Limb (tissue), 2 donors: ENCODE results near the gene CCDC9B.
A peak's percentile ranks its signal among the peaks of the same experiment; 100 is the strongest.

Experiments used
- DNase-seq, 2 donors: peaks; one replicate each; pipeline ENCODE4 v3.0.0-alpha.2; 2016; ENCODE audit errors: extremely low spot score in 2 of 2

Gene CCDC9B

DNA sequence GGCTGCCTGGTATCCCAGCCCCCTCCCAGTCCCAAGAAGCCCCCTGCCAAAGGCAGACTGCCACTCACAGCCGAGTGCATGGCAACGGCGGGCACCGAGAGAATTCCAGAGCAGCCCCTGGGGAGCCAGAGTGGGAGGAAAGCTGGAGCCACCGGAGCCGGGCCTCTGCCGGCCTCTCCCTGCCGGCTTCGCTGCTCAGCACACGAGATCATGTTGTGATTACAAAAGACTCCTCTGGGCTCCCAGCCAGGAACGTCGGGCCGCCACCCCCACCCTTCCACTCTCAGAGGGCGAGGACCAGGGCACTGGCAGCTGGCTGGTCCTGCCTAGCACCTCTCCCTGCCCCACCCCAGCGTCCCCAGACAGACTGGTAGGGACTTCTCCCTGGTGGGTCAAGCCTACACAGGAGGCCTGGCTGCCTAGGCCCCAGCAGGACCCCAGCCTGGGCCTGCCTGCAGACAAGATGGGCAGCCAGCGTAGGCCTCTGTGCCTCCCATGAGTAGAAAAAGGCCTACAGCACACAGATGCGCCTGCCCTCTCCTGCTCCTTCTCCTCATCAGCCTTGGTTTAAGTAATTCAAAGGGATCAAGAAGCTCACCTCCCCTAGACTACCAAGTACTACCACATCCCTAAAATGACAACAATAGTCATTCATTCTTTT, at the start of gene CCDC9B:
TSS of gene CCDC9B (minus strand) at position 200 of the 661 bp plus-strand sequence. CDS start at position 80, 120 bp downstream.
- DNase-seq: peak; percentile 60 to 85

DNA sequence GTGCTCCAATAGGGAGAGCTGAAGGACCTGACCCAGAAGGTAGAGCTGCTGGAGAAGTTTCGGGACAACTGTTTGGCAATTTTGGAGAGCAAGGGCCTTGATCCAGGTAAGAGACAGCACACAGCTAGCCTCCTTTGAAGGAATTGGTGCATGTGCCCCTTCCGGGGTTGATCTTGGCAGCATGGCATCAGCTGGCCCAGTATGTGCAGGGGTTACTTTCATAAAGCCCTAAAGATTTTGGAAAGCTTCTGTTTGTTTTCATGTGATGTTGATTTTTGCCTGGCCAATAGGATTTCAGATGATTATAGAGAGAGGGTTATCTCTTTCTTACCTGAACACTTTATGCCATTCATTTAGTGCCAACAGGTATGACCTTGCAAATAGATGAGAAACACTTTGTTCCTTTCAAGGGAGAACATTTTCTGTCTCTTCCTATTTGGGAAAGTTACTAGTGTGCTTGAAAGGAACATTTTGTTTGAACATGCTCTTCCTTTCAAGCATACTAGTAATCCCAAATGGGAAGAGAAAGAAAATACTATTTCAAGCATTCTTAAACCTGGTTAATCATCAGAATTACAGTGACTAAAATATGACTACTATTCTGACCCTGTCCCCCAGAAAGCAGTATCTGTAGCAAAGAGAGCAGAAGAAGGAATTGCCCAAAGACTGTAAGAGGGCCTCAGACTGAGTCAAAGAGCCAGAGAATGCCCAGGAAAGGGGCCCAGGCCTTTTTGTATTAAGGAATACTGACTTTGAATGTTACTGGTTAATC, 49.3 kb upstream of the CCDC9B start:
- DNase-seq: no peak

DNA sequence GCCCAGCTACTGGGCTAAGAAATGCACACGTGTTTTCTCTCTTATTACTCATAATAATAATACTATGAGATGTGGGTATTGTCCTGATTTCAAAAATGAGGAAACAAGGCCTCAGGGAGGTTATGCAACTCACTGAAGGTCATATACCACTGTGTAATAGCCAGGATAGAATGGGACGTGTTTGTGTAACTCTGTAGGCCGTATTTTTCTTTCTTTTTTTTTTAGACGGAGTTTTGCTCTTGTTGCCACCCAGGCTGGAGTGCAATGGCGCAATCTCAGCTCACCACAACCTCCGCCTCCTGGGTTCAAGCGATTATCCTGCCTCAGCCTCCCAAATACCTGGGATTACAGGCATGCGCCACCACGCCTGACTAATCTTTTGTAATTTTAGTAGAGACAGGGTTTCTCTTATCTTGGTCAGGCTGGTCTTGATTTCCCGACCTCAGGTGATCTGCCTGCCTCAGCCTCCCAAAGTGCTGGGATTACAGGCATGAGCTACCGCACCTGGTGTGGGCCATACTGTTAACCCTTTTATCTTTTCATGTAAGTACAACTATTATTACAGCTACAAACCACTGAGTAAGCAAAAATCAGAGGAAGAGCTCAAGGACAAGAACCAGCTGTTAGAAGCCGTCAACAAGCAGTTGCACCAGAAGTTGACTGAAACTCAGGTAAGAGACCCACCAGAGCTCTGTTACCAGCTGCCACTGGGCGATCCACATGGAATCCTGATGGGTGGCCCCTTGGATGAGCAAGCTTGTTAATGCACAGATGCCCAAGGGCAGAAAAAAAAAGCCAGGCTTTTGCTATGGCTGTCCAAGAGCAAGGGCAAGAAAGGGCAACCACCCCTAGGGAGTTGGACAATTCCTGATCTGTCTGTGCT, 48.4 kb upstream of the CCDC9B start:
- DNase-seq: no peak

DNA sequence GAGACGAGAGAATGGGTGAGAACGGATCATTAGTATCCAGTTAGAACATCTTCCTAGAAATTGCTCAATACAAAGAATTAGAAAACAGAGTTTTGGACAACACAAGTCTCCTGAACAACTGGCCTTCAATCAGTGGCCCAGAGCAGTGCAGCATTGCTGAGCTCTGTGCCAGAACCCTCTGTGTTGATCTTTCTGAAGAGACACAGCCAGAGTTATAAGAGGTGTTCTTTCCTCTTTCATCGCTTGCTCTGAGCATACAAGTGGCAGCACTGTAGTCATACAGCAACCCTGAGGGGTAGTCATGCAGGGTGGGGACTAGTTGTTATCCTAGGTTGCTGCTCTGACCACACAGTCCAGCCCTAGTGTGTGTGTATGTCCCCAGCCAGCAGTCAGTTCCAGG, 45.7 kb upstream of the CCDC9B start:
- DNase-seq: no peak

DNA sequence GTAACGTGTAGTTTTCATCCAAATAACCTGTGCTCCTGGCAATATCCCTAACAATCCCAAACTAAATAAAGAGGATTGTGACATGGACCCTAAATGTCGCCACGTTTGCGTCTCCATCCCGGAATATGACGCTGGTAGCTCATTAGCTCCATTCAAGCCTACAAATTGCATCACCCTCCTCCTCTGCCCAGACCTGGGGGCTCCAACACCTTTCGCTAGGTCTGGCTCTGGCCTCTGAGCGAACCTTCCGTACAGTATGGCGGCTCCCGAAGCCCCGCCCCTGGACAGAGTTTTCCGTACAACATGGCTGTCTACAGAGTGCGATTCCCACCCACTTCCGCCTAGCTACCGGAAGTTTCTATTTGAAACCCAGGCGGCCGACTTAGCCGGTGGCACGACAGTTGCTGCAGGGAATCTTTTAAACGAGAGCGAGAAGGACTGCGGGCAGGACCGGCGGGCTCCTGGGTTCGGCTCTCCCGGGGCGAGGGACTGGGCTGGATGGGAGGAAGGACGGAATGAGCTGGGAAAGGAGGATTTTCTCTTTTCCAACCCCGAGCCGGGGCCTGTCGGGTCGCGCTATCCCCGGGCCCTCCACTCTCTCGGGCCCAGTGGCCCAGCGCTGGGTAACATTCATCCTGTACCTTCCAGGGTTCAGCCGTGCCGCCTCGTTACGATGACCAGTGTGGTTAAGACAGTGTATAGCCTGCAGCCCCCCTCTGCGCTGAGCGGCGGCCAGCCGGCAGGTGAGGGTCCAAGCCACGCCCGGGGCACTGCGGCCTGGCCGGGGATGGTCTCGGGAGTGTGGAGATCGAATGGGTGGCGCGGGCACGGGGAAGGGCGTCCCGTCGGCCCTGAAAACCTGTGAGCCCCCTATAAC, 42.1 kb upstream of the CCDC9B start, which contains the start of gene KNSTRN:
TSS of gene KNSTRN (plus strand) at position 142 of the 877 bp plus-strand sequence. CDS start at position 257, 115 bp downstream.
- DNase-seq: peak; percentile 93

DNA sequence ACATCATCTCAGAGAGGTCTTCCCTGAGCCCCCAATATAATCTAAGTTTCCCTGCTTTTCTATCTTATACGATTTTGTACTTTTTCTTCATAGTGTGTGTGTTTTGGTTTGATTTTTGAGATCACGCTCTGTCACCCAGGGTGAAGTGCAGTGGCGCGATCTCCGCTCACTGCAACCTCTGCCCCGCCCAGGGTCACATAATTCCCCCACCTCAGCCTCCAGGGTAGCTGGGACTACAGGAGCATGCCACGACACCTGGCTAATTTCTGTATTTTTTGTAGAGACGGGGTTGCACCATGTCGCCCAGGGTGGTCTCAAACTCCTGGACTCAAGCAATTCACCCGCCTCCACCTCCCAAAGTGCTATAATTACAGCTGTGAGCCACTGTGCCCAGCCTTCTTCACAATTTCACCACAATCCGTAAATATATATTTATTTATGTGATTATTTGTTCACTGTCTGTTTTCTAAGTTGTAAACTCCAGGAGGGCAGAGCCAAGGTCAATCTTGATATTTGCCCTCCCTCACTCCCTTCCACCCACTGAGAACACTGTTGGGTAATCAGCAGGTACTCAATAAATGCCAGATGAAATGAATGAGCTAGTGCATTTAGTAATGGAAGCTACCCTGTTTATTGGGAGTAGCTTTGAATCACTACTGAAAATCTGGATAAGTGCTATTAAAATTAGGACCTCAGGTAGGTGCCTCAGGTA, 41.2 kb upstream of the CCDC9B start:
- DNase-seq: no peak

DNA sequence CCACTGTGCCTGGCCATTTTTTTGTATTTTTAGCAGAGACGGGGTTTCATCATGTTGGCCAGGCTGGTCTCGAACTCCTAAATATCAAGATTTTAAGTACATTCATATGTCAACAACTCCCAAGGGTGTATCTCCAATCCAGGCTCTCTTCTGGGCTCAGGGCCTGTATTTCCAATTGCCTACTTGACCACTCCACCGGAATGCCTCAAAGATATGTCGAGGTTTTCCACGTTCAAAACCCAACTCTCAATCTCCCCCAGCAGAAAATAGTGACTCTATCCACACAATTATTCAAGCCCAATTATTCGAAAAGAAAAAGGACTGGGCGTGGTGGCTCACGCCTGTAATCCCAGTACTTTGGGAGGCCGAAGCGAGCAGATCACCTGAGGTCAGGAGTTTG, 39.9 kb upstream of the CCDC9B start:
- no peak for DNase-seq

DNA sequence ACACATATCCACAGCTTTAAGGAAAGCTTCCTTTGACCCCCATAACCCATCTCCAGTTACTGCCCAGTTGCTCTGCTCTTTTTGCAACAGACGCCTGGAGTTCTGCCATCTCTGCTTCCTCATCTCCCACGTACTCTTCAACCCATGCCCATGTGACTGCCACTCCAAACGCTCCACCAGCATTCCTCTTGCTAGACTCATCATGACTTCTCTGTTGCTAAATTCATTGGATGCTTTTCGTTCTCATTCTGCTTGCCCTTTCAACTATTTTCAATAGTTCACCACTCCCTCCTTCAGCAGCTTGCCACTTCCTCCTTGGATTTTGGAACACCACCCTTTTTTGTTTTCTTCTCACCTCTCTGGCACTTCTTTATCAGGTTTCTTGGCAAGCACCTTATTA, 39.1 kb upstream of the CCDC9B start:
- DNase-seq: no peak

DNA sequence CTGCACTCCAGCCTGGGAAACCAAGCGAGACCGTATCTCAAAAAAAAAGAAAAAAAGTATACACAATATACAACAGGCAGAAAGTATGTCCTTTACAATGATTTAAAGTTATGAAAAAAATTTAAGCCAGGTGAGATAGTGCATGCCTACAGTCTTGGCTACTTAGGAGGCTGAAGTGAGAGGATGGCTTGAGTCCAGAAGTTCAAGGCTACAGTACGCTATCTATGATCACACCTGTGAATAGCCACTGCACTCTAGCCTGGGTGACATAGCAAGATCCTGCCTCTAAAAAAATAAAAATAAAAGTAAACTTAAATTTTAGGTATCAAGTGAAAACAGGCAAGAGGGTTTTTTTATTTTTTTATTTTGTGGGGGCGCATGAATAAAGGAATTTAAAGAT, 38.6 kb upstream of the CCDC9B start:
- no peak for DNase-seq

DNA sequence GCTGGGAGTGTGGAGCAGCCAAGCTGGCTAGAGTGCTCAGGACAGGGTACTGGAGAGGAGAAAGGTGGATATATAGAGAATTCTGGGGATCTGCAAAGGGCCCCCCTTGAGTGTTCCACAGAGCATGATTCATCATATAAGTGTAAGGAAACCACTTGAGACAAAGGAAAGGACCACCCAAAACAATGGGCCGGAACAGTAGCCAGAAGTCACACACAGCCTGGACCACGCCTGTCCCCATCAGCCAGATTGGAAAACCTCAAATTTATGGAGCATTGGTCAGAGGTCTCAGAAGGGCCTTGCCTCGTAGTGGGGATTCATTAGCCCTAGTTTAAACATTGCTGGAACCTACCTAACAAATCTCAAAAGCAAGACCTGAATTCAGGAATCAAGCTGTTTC, 36.9 kb upstream of the CCDC9B start:
- DNase-seq: no peak

DNA sequence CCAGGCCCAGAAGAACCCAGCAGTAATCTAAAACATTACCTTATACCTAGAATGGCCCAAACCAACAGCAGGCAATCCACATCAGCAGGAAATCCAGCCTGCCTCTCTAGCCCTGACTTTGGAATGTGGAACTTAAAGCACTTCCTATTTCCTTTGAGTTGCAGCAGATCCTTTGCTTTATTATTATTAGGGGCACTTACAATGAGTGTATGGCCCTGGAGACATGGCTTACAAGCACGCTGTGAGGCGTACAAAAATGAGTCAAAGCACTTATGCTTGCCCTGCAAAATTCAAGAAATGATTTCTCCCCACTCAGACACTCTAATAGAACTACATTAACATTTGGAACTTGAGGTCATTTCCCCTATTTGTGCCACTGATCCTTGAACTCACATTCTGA, 32.2 kb upstream of the CCDC9B start:
- no peak for DNase-seq

DNA sequence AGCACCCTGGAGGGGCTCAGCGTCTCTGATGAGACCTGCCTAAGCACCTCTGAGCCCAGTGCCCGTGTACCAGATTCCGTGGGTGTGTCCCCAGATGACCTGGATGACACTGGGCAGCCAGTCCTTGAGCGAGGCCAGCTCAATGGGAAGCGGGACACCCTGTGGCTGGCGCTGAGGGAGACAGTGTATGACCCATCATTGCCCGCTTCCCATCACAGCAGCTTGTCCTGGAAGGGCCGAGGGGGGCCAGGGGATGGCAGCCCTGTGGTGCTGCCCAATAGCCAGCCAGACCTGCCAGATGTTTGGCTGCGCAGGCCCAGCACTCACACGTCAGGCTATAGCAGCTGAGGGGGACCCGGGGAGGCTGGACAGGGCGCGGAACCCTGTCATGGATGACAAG, 29.2 kb upstream of the CCDC9B start:
- DNase-seq: no peak

DNA sequence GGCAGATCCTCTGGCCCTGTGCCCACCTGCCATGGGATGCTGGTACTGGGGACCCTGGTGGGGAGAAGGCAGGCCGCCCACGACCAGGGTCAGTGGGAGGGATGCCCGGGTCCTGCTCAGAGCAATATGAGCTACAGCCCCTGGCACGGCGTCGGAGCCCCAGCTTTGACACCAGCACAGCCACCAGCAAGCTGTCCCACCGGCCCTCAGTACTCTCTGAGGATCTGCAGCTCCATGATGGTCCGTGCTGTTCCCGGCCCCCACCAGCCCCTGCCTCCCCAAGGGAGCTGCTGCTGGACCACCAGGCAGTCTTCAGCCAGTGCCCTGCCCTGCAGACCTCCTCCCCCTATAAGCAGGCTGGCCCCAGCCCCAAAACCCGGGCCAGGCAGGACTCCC, 28.7 kb upstream of the CCDC9B start:
- no peak for DNase-seq

DNA sequence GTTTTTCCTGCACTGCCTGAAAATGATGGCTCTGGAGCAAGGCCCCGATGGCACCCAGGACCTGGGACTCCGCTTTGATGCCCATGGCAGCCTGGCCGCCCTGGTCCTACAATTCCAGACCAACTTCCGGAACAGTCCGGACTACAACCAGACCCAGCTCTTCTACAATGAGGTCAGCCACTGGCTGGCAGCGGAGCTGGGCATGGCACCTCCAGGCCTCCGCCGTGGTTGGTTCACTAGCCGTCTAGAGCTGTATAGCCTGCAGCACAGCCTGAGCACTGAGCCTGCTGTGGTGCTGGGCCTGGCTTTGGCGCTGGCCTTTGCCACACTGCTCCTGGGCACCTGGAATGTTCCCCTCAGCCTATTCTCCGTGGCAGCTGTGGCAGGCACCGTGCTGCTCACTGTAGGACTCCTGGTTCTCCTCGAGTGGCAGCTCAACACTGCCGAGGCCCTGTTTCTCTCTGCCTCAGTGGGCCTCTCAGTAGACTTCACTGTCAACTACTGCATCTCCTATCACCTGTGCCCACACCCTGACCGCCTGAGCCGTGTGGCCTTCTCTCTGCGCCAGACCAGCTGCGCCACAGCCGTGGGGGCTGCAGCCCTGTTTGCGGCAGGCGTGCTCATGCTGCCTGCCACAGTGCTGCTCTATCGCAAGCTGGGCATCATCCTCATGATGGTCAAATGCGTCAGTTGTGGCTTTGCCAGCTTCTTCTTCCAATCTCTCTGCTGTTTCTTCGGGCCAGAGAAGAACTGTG, 28.2 kb upstream of the CCDC9B start:
- no peak for DNase-seq

DNA sequence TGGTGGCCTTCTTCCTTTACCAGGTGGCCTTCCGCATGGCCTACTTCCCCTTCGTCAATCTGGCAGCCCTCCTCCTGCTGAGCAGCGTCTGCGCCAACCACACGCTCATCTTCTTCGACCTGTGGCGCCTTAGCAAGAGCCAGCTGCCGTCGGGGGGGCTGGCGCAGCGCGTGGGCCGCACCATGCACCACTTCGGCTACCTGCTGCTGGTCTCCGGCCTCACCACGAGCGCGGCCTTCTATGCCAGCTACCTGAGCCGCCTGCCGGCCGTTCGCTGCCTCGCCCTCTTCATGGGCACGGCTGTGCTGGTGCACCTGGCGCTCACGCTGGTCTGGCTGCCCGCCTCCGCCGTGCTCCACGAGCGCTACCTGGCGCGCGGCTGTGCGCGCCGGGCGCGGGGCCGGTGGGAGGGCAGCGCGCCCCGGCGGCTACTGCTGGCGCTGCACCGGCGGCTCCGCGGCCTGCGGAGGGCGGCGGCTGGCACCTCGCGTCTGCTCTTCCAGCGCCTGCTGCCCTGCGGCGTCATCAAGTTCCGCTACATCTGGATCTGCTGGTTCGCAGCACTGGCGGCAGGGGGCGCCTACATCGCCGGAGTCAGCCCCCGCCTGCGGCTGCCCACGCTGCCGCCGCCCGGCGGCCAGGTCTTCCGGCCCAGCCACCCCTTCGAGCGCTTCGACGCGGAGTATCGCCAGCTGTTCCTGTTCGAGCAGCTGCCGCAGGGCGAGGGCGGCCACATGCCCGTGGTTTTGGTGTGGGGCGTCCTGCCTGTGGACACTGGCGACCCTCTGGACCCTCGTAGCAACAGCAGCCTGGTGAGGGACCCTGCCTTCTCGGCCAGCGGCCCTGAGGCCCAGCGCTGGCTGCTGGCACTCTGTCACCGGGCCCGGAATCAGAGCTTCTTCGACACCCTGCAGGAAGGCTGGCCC, 27.2 kb upstream of the CCDC9B start:
- peak; percentile 84 to 85 for DNase-seq

DNA sequence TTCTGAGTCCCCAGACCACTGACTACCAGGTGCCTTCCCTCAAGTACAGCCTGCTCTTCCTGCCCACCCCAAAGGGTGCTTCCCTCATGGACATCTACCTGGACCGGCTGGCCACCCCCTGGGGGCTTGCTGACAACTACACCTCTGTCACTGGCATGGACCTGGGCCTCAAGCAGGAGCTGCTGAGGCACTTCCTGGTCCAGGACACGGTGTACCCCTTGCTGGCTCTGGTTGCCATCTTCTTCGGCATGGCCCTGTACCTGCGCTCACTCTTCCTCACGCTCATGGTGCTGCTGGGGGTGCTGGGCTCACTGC, 26.6 kb upstream of the CCDC9B start:
- DNase-seq: no peak

DNA sequence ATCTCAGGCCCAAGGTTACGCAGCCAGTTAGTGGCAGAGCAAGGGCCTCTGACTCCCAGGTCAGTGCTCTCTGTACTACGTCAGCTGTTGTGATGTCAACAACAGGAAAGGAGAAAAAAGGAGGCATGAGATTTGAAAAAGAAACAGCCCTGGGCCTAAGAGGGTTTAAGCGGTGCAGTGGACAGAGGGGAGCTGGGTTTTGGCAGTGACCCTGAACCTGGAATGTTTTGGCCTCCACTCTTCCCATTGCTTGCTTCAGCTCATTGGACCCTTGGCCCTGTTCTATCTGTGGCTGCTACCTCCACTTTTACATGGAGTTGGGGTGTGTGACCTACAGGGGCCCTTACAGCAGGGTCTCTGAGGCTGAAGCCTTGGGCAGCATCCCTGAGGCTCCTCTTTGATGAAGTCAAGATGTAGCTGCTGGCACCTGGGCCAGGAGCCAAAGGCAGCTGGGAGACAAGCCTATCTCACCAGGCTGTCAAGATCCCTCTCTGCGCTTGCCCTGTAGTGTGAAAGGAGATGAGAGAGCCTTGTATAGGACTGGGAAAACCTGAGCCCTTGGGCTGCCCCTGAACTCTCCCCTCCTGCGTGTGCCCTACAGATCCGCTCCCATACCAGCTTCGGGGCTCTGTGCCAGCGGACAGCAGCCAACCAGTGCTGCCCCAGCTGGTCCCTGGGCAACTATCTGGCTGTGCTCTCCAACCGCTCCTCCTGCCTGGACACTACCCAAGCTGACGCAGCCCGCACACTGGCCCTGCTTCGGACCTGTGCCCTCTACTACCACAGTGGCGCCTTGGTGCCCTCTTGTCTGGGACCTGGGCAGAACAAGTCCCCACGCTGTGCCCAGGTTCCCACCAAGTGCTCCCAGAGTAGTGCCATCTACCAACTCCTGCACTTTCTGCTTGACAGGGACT, 26.0 kb upstream of the CCDC9B start:
- no peak for DNase-seq
